Tibial nerve (tissue), 3 donors: Measurements from ENCODE around the gene L1CAM.

ENCODE experiments used
- POLR2A ChIP-seq, 2 donors: fragments of 450-650 bp; IDR thresholded peaks; one replicate each; pipeline ENCODE4 v1.6.1; 2017; ENCODE audit warnings: antibody characterized with exemption in 2 of 2, mild to moderate bottlenecking in 2 of 2, moderate library complexity in 2 of 2
- TF ChIP-seq, protein P1 (sequence below), 5 experiments: fragments of 200-600 bp in 3 of 5; fragments of 450-650 bp in 2 of 5; sonication (generic) in 3 of 5; IDR thresholded peaks; one replicate each; pipeline ENCODE4 v1.5.1; 2016 to 2019; ENCODE audit warnings: antibody characterized with exemption in 5 of 5, mild to moderate bottlenecking in 3 of 5, moderate library complexity in 2 of 5

DNA sequence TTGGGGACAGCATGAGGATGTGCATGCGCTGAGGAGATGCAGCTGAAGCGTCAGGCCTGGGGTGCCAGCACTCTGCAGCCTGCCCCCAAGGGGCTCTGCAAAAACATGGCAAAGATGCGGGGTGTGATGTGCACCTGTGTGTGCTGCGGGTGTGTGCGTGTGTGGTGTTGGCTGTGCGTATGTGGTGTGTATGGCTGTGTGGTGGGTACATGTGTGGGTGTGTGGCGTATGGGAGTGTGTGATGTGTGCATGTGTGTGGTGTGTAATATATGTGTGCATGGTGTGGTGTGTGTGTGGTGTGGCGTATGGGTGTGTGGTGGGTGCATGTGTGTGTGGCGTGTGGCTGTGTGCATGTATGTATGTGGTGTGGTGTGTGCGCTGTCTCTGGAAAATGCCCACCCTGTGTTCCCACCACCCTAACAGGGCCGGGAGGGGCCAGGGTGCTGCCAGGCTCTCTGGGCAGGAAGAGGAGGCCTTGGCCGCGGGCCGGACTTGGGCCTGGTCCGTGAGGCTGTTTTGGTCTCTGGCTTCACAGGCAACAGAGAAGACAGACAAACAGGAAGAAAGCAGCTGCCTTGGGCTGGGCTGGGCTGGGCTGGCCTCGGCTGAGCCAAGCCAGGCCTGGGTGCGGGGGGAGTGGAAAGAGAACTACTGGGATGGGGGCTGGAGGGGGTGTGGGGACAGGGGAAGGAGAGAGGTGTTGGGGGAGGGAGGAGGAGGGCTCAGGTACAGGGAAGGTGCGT, 17.4 kb upstream of the L1CAM start:
- TF ChIP-seq, protein P1, sequence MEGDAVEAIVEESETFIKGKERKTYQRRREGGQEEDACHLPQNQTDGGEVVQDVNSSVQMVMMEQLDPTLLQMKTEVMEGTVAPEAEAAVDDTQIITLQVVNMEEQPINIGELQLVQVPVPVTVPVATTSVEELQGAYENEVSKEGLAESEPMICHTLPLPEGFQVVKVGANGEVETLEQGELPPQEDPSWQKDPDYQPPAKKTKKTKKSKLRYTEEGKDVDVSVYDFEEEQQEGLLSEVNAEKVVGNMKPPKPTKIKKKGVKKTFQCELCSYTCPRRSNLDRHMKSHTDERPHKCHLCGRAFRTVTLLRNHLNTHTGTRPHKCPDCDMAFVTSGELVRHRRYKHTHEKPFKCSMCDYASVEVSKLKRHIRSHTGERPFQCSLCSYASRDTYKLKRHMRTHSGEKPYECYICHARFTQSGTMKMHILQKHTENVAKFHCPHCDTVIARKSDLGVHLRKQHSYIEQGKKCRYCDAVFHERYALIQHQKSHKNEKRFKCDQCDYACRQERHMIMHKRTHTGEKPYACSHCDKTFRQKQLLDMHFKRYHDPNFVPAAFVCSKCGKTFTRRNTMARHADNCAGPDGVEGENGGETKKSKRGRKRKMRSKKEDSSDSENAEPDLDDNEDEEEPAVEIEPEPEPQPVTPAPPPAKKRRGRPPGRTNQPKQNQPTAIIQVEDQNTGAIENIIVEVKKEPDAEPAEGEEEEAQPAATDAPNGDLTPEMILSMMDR (IDR thresholded peaks at IDR 0.05), result no peak
- TF ChIP-seq POLR2A (IDR thresholded peaks at IDR 0.05), result no peak
